Muscle of back (tissue), 11 donors: Measurements from ENCODE around the gene CUBN. TPM values are rescaled to one million over a fixed set of nuclear protein-coding genes. Genes with fewer than 3 reads are reported as not detected.
A peak's percentile ranks its signal among the peaks of the same experiment; 100 is the strongest.

ENCODE experiments used
- DNase-seq, 3 donors: peaks; one replicate each; pipeline versions ENCODE4 v3.0.0 to v3.0.0-alpha.2; 2013
- polyA plus RNA-seq, 10 donors: library from polyadenylated mRNA; unstranded; fragments of 120-200 nt; gene quantifications; one replicate each; pipeline ENCODE4 v1.2.1, GENCODE V29; 2013; ENCODE audit not compliant: insufficient read length in 10 of 10

CUBN gene
- polyA plus RNA-seq, 10 donors: 1.7 to 7.2 (median 3.2) TPM

- no peak for DNase-seq
Observed at GRCh38 chr10:16953270-16953669, 176.3 kb downstream of the CUBN start.

DNA sequence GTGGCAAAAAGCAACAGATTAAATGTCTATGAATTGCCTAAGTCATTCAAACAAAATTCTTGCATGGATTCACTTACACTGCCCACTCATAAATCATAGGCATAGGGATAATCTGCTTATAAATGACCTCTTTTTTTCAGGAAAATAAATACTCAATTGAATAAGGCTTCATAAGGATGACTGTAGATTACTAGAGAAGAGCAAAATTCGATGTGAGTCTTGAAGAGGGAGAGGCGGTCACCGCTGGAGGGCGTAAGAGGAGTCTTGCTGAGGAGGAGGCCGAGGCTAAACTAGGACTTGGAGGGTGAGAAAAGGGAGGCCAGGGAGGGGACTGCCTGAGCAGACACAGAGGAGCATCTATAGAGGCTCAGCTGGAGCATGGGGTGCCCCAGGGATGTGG, 177.0 kb downstream of the CUBN start:
- peak in 1 of 3 donors; percentile 33 for DNase-seq

DNA sequence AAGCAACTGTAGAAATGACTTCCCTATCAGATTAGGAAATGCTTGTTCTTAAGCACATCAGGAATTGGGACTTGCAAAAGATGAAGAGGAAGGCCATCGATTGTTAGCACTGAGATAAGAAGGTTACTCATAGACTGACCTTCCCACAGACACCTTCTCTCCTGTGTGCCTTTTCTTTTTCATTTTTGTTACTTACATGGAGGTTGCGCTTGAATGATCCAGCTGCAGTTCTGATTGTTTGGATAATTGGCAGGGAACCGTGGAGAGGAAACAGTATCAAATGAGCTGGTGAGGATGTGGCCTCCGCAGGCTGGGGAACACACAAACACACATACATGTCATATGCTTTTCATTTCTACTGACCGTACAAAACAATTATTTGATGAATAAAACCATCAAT, 177.5 kb downstream of the CUBN start:
- peak in 1 of 3 donors; percentile 69 for DNase-seq

DNA sequence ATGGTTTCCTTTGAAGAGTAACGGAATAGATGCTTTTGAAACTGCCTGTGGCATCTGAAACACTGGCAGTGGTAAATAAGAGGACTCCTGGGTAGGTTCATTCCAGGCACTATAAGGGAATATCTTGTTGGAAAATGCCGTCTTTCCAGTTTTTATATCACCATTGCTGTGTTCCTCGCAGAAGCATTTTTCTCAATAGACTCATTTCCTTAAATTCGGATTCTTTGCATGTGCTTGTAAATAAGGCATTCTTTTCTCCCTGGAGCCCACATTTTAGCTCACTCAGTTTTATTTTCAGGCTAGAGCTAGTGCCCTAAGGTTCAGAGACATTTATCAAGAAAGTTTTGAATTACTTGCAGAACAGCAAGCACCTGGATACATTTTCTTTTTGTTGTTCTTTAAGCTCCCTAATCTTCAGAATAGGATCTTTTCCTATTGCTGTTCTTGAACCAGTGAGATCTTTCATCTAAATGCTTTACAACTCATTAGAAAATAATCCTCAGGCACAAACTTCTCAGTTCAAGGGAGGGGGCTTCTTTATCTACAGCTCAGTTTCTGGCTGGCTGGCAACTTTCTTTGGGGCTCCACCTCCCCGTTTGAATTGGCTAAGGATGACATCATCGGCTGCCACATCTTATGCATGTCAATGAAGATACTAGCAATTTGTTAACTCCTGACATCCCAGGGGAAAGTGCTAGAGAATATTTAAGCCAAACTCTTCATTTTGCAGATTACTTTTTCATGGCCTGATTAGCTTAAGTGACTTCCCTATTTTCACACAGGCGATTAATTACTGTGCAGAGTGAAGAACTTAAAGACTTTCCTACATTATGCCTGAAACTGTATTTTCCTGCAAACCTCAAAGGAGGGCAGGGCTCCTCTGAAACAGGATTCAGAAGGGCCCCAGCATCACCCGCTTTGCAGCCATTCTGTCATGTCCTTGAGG, 178.7 kb downstream of the CUBN start:
- peak; percentile 70 to 91 (median 74) for DNase-seq

DNA sequence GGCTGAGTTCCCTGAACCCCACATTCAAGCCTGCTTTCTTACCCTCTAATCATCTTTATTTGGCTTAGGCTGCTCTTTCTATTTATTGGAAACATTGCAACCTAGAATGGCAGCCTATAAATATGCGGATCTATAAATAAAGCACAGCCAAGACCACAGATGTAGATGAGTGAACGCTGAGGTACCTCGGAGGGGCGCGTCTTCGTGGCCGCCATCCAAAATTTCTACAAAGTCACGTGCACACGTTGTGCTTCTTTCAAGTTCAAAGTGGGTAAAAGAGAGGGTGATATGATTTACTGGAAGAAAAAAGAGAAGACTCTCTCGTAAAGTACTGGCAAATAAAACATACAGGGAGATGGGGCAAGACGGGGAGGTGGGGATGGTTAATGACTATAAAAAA, 179.8 kb downstream of the CUBN start:
- peak in 2 of 3 donors; percentile 47 to 69 for DNase-seq

GRCh38 chr10:16948361-16948760, 181.2 kb downstream of the CUBN start:
- no peak for DNase-seq

- DNase-seq: peak in 1 of 3 donors; percentile 50
Observed at GRCh38 chr10:16947069-16947468, 182.5 kb downstream of the CUBN start.

DNA sequence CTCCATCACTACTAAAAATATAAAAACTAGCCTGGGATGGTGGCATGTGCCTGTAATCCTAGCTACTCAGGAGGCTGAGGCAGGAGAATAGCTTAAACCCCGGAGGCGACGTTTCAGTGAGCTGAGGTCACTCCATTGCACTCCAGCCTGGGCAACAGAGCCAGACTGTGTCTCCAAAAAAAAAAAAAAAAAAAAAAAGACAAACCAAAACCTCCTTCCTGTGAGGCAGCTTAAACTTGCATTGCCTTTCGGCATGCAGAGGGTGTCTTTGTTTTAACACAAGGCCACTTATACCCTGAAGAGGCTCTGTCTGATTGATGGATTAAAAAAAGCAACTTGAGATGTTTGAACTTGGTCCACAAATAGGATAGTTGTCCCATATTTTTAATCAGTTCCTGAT, 184.0 kb downstream of the CUBN start:
- peak; percentile 52 to 68 (median 67) for DNase-seq

GRCh38 chr10:16944986-16945385, 184.6 kb downstream of the CUBN start:
- DNase-seq: no peak

DNA sequence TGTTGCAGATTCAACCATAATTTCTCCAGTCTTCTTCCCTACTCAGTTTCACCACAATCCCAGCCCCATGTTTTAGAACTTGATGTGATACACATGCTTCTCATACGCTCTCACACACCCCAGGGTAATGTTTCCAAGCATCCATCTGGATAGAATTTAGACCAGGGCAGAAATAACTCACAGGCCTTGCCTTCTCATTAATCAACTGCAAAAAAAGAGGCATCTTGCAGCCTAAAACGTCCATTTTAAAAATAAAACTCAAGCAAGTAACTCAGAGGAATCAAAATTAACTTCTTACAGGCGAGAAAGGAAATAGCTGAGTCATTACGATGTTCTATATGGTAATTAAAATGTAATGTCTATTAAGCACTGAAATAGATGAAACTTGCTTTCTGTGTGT, 185.2 kb downstream of the CUBN start:
- peak; percentile 86 to 92 (median 92) for DNase-seq

- peak in 1 of 3 donors; percentile 66 for DNase-seq
Observed at GRCh38 chr10:16943295-16944285, 186.0 kb downstream of the CUBN start.

DNA sequence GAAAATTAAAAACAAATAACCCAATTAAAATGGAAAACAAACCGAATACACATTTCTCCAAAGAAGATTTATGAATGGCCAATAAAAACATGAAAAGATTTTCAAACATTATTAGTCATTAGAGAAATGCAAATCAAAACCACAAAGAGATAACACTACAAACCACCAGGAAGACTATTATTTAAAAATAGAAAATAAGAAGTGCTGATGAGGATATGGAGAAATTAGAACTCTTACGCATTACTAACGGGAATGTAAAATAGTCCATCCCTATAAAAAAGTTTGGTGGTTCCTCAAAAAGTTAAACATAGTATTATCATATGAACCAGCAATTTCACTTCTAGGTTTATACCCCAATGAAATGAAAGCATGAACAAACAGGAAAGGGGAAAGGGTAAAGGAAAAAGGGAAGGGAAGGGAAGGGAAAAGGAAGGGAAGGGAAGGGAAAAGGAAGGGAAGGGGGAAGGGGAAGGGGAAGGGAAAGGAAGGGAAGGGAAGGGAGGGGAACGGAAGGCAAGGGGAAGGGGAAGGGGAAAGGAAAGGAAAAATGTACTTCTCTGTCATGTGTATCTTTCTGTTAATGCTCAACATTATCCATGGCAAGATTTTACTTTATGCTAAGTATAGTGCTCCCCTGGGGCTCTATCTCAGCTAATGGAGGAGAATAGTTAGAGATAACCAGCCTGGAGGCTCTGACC, 187.1 kb downstream of the CUBN start:
- DNase-seq: no peak

DNA sequence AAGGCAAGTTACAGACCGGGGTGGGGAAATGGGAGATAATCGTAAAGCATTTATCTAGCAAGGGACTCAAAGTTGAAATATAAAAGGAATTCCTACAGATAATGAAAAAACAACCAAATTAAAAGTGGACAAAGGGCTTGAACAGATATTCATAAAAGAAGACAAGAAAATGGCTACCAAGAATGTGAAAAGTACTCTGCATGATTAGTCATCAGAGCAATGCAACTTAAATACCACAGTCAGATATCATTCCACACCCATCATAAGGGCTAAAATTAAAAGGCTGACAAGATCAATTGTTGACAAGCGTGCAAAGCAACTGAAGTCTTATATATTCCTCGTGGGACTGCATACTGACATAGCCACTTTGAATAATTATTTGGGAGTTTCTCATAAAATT, 187.7 kb downstream of the CUBN start:
- DNase-seq: peak in 1 of 3 donors; percentile 34

DNA sequence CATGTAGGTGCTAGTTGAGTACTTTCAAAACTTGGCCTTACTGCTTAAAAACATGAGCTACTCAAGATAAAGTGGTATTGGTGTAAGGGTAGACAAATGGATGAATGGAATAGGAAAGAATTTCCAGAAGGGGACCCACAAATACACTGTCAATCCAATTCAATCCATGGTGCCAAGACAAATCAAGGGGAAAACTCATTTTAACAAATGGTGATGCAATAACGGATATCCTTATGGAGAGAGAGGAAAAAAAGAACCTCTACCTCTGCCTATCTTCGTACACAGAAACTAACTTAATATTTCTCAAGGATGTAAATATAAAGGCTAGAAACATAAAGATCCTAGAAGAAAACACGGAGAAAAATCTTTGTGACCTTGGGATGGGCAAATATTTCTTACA, 188.5 kb downstream of the CUBN start:
- no peak for DNase-seq

DNA sequence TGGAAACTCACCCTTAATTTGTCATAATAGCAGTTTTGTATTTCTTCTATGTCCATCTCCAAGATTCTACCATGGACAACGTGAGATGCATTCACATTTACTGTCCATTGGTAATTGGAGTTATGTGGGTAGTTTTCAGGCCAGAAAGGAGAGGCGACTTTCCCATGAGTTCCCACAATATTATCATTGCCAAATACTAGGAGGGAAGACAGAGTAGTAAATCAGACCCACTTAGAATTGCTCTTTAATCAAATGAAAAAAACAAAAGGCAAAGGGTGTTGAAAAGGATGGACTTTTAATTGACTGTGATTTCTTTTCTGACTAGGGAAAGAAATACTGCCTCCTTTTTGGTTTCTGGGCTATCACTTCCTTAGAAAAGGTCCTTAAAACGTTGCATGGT, 190.7 kb downstream of the CUBN start:
- no peak for DNase-seq

DNA sequence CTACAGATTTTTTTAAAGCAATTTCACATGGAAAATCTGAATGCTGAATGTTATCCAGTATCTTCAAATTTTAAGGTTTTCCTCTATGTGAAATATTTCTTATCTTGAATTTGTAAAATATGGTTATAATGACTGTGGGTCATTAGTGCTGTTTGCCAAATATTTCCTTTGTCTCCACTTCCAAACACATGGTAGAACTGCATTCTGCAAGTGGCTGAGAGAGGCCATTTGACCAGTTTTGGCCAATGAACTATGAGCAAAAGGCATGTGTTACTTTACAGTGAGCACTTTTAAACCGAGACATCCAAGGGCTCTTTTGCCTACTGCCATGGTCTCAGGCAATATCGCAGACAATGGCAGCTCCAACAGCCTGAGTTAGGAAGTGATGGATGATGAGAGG, 195.2 kb downstream of the CUBN start:
- DNase-seq: no peak

DNA sequence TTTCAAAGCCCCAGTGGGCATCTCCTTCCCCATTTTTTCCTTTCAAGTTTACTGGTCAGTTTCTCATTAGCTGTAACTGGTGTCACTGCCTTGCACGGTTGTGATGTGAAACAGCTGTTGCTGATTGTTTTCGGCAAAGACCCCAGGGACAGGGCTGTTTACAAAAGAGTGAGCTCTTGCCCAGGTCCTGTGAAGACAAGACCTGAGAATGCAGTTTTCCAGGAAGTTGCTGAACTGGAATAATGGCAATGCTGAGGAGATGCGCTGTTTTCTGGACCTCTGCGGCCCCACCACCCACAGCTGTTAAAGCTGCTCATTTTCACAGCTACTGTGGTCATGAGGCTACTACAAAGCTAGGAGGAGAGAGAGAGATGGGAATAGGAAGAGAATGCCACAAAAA, 195.8 kb downstream of the CUBN start:
- peak in 2 of 3 donors; percentile 59 to 72 for DNase-seq

GRCh38 chr10:16931930-16932329, 197.7 kb downstream of the CUBN start:
- DNase-seq: no peak

DNA sequence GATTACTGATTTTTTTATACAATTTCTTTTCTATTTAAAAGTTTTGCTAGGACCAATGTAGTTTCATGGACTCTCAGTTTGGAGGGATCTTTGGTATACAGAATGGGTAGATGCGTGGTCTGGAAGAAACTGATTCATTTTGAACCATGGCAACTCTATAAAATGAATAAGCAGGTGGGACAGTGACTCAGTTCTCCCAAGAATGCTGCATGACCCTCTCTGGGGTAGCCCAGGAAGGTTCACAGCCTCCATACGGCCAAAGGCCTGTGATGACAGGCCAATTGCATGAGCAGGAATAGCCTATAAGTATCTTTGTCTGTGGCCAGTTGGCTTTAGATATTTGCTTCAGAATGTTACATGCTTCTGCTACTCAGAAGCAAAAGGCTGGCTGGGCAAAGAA, 199.1 kb downstream of the CUBN start:
- DNase-seq: no peak

DNA sequence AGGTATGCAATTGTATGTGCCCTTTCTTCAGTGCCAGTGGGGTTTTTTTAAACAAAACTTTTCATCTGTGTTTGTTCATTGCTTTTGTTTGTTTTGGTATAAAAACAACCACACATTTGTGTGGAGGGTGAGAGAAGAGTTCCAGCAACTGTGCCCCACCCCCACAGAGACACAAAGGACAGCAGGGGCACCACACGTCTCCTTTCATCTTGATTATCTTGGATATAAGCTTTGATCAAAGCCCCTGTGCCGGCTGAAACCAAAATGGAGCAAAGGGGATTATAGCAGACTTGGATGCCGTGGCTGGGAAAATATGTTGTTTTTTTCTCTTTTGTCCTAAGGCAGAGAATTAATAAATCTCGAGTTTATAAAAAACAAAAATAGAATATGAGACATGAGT, 200.5 kb downstream of the CUBN start:
- no peak for DNase-seq

DNA sequence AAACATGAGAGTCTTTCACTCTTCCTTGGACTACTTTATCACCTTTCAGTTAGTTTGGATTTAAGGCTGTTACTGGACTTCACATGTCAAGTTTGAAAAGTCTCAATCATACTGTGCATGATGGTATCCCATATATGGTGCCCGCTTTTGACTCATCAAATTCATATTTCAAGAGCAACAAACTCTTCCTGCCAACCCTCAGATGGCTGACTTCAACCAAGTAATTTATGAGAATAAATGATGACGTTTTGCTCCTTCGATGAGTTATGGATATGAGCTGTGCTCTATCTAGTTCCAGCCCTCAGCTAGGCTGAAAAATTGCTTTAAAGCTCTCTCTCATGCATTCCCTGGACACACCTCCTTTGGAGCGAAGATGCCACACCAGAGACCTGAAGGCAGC, 202.1 kb downstream of the CUBN start:
- DNase-seq: no peak

DNA sequence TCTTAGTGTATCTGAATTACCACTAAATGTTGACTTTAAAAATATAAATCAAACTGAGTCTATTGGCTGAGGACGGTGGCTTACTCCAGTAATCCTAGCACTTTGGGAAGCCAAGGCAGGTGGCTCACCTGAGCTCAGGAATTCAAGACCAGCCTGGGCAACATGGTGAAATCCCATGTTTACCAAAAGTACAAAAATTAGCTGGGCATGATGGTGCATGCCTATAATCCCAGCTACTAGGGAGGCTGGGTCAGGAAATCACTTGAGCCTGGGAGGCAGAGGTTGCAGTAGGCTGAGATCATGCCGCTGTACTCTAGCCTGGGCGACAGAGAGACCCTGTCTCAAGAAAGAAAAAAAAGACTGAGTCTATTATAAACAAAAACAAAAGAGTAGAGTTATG, 205.9 kb downstream of the CUBN start:
- DNase-seq: no peak
